Uterus (tissue), 2 donors: ENCODE results near the gene SMIM43.

ENCODE experiments used
- POLR2A ChIP-seq, 2 donors: fragments of 450-650 bp; IDR thresholded peaks; one replicate each; pipeline ENCODE4 v1.6.1; 2016; ENCODE audit warnings: antibody characterized with exemption in 2 of 2, mild to moderate bottlenecking in 1 of 2, moderate library complexity in 1 of 2
- TF ChIP-seq, protein P1 (sequence below), 4 experiments: fragments of 200-600 bp in 2 of 4; fragments of 450-650 bp in 2 of 4; sonication (generic) in 2 of 4; IDR thresholded peaks; one replicate each; pipeline ENCODE4 v1.5.1; 2016 to 2019; ENCODE audit warnings: antibody characterized with exemption in 4 of 4, mild to moderate bottlenecking in 2 of 4, moderate library complexity in 1 of 4

DNA sequence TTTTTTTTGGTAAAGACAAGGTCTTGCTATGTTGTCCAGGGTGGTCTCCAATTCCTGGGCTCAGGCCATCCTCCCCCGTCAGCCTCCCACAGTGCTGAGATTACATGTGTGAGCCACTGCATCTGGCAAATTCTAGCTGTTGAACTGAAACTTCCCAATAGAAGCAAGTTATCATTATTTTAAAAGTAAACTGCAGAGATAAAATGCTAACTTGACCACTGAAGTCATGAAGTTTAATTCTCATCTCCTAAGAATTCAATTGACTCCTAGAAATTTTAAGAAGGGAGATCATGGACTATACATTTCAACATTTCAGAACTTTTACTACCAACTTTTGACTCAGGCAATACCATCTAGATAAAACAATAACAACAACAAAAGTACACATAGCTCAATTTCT is 24.5 kb upstream of the SMIM43 start:
- TF ChIP-seq, protein P1, sequence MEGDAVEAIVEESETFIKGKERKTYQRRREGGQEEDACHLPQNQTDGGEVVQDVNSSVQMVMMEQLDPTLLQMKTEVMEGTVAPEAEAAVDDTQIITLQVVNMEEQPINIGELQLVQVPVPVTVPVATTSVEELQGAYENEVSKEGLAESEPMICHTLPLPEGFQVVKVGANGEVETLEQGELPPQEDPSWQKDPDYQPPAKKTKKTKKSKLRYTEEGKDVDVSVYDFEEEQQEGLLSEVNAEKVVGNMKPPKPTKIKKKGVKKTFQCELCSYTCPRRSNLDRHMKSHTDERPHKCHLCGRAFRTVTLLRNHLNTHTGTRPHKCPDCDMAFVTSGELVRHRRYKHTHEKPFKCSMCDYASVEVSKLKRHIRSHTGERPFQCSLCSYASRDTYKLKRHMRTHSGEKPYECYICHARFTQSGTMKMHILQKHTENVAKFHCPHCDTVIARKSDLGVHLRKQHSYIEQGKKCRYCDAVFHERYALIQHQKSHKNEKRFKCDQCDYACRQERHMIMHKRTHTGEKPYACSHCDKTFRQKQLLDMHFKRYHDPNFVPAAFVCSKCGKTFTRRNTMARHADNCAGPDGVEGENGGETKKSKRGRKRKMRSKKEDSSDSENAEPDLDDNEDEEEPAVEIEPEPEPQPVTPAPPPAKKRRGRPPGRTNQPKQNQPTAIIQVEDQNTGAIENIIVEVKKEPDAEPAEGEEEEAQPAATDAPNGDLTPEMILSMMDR (IDR thresholded peaks at IDR 0.05), result no peak
- TF ChIP-seq POLR2A (IDR thresholded peaks at IDR 0.05), result no peak
